HepG2 (cell line): ENCODE results near the gene MTX1. TPM values are rescaled to one million over a fixed set of nuclear protein-coding genes. Genes with fewer than 3 reads are reported as not detected.

Source experiments
- ATF4 ChIP-seq, 2 experiments: fragments of 450-650 bp in 1 of 2; sonication (generic) in 1 of 2; formaldehyde crosslinking; IDR thresholded peaks; 2 replicates each; pipeline versions ENCODE4 v1.5.0 to v1.8.0; 2020 to 2022; ENCODE audit warnings: mild to moderate bottlenecking in 1 of 2, missing genetic modification reagents in 1 of 2
- BRF2 ChIP-seq: sonication (generic); formaldehyde crosslinking; IDR thresholded peaks from 2 replicates; pipeline ENCODE4 v1.8.1; 2022; ENCODE audit warnings: mild to moderate bottlenecking, missing genetic modification reagents
- ELF1 ChIP-seq: sonication (generic); formaldehyde crosslinking; IDR thresholded peaks from 2 replicates; pipeline ENCODE4 v1.4.0; 2020; ENCODE audit warnings: missing genetic modification reagents
- GATAD1 ChIP-seq: IDR thresholded peaks from 2 replicates; pipeline ENCODE4 v1.6.1; 2016; ENCODE audit warnings: missing genetic modification reagents, missing compliant biosample characterization
- HOMEZ ChIP-seq: IDR thresholded peaks from 2 replicates; pipeline ENCODE4 v1.6.1; 2016; ENCODE audit warnings: low read depth
- IKZF5 ChIP-seq: IDR thresholded peaks from 2 replicates; pipeline ENCODE4 v1.6.1; 2018; ENCODE audit warnings: missing genetic modification reagents, mild to moderate bottlenecking, missing compliant biosample characterization
- NR2C2 ChIP-seq: sonication (generic); formaldehyde crosslinking; IDR thresholded peaks from 2 replicates; pipeline ENCODE4 v1.4.0; 2020; ENCODE audit warnings: missing genetic modification reagents, mild to moderate bottlenecking, moderate library complexity, borderline replicate concordance
- POLR2A ChIP-seq, 2 experiments: IDR thresholded peaks; 2 replicates each; pipeline ENCODE4 v1.6.1; 2011; ENCODE audit warnings: low read depth in 2 of 2, low read length in 2 of 2, mild to moderate bottlenecking in 1 of 2, moderate library complexity in 1 of 2; ENCODE audit not compliant: insufficient read depth in 1 of 2
- PRMT3 ChIP-seq: sonication (generic); formaldehyde crosslinking; IDR thresholded peaks from 2 replicates; pipeline ENCODE4 v1.8.1; 2022; ENCODE audit warnings: low read depth, mild to moderate bottlenecking, moderate library complexity, missing genetic modification reagents, borderline replicate concordance
- RBM22 ChIP-seq: fragments of 200-400 bp; formaldehyde crosslinking; optimal IDR thresholded peaks from 2 replicates; pipeline ENCODE3; 2017; ENCODE audit warnings: mild to moderate bottlenecking, low read length, moderate library complexity
- SALL1 ChIP-seq: sonication (generic); formaldehyde crosslinking; IDR thresholded peaks from 2 replicates; pipeline ENCODE4 v1.8.0; 2022; ENCODE audit warnings: mild to moderate bottlenecking, missing genetic modification reagents
- SNAPC5 ChIP-seq: sonication (generic); formaldehyde crosslinking; IDR thresholded peaks from 2 replicates; pipeline ENCODE4 v1.8.1; 2023; ENCODE audit warnings: mild to moderate bottlenecking, missing genetic modification reagents, borderline replicate concordance
- SP2 ChIP-seq: sonication (generic); formaldehyde crosslinking; IDR thresholded peaks from 2 replicates; pipeline ENCODE4 v1.5.1; 2020; ENCODE audit warnings: mild to moderate bottlenecking, missing genetic modification reagents
- SP4 ChIP-seq: sonication (generic); formaldehyde crosslinking; IDR thresholded peaks from 2 replicates; pipeline ENCODE4 v1.8.1; 2023; ENCODE audit warnings: mild to moderate bottlenecking, missing genetic modification reagents
- SPEN ChIP-seq: sonication (generic); formaldehyde crosslinking; IDR thresholded peaks from 2 replicates; pipeline ENCODE4 v1.5.1; 2020; ENCODE audit warnings: low read depth, mild to moderate bottlenecking, missing genetic modification reagents
- ZNF296 ChIP-seq: sonication (generic); formaldehyde crosslinking; conservative IDR thresholded peaks from 2 replicates; pipeline ENCODE4 v1.5.0; 2020; ENCODE audit warnings: mild to moderate bottlenecking, missing genetic modification reagents
- ZNF362 ChIP-seq: sonication (generic); formaldehyde crosslinking; IDR thresholded peaks from 2 replicates; pipeline ENCODE4 v1.4.0; 2020; ENCODE audit warnings: missing genetic modification reagents, mild to moderate bottlenecking, borderline replicate concordance
- ZNF557 ChIP-seq: sonication (generic); formaldehyde crosslinking; IDR thresholded peaks from 2 replicates; pipeline ENCODE4 v1.4.0; 2020; ENCODE audit warnings: missing genetic modification reagents
- ZNF720 ChIP-seq: sonication (generic); formaldehyde crosslinking; IDR thresholded peaks from 2 replicates; pipeline ENCODE4 v1.4.0; 2020; ENCODE audit warnings: missing genetic modification reagents
- ZNF746 ChIP-seq: sonication (generic); formaldehyde crosslinking; IDR thresholded peaks from 2 replicates; pipeline ENCODE4 v1.8.0; 2022; ENCODE audit warnings: mild to moderate bottlenecking, missing genetic modification reagents
- ZNF776 ChIP-seq: sonication (generic); formaldehyde crosslinking; IDR thresholded peaks from 2 replicates; pipeline ENCODE4 v1.4.0; 2020; ENCODE audit warnings: mild to moderate bottlenecking, missing genetic modification reagents
- polyA plus RNA-seq, 8 experiments: library from polyadenylated mRNA; depleted of rRNA in 3 of 8; stranded (reverse) in 7 of 8; unstranded in 1 of 8; fragments of >200 nt; fragmentation: Illumina TruSeq in 4 of 8; extraction: Trizol in 4 of 8; gene quantifications; 2 replicates each; pipeline versions ENCODE4 v1.2.1 to v1.2.3, GENCODE V29; 2011 to 2016; ENCODE audit warnings: low read depth in 4 of 8, missing spikeins in 1 of 8, mixed read lengths in 1 of 8; ENCODE audit not compliant: insufficient read depth in 1 of 8
- total RNA-seq, 5 experiments: library from RNA; depleted of rRNA; stranded (reverse); fragments of >200 nt; fragmentation: Illumina TruSeq; extraction: Trizol; gene quantifications; 2 replicates each; pipeline ENCODE4 v1.2.3, GENCODE V29; 2016; ENCODE audit warnings: low read depth in 1 of 5
- TF ChIP-seq, protein P1 (sequence below): sonication (generic); formaldehyde crosslinking; IDR thresholded peaks from 2 replicates; pipeline ENCODE4 v1.4.0; 2020; ENCODE audit warnings: mild to moderate bottlenecking, missing genetic modification reagents

MTX1 gene
- total and polyA plus RNA-seq, 2 of the 13 experiments (the other 11 are each of a cell fraction or from before 2014, with no cell fraction given), result 64.5 to 72.6 TPM

DNA sequence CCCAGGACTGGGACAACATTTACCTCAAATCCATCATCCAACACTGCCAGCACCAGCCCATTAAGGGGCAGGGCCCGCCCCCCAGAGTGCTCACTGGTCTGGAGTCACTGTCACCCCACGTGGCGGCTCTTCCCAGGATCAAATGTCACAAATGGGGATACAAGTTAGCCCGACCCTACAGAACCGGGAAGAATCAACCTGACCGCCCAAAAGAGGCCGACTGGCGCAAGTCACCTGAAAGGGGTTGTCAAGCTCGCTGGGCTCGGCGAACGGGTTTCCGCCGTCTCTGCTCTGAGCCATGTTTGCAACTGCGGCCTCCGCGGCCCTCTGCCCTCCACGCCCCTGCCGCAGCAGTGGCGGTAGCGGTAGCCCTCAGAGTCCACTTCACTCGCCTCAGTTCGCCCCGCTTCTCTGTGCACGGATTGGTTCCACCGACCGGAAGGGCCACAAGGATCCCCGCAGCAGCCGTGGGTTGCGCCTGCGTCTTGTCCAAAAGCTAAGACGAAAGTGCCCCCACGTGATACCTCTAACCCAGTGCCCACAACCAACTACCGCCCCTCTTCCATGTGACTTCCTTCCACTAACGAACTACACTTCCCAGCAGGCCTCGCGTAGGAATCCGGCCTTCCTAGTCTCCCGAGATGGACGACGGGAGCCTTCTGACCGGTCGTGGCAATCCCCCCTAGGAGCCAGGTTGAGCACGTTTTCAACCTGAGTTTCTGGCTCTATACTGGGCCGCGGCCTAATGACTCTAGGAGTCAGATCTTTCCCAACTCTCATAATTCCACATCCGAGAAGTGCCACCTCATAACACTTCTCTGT, 53.6 kb downstream of the MTX1 start, which contains the start of gene SCAMP3 (continued):
- TF ChIP-seq NR2C2 (peak; percentile 81), HOMEZ (CRISPR knock-in tag) (peak; percentile 59; the same call in 1 of the 2 replicates), SP2 (CRISPR knock-in tag) (peak; percentile 65), ATF4 (CRISPR knock-in tag; IDR thresholded peaks at IDR 0.05) (peak in 1 of 2 experiments; percentile 68; a peak in 2 of 4 replicates), ZNF296 (no peak), IKZF5 (CRISPR knock-in tag) (peak; percentile 92), ZNF776 (CRISPR knock-in tag) (peak; percentile 84), BRF2 (peak; percentile 72), POLR2A (IDR thresholded peaks at IDR 0.05; ENCODE audit: insufficient read depth in 1 of 2, low read depth in 2 of 2, low read length in 2 of 2) (peak; percentile 83 to 91), SP4 (CRISPR knock-in tag) (peak; percentile 71; the same call in 1 of the 2 replicates), SALL1 (CRISPR knock-in tag) (peak; percentile 89), PRMT3 (CRISPR knock-in tag) (peak; percentile 66; the same call in 1 of the 2 replicates), GATAD1 (CRISPR knock-in tag) (peak; percentile 88), ZNF746 (CRISPR knock-in tag) (peak; percentile 61; the same call in 1 of the 2 replicates), SPEN (CRISPR knock-in tag) (peak; percentile 87), ZNF720 (no peak), SNAPC5 (no peak), ZNF557 (CRISPR knock-in tag) (0 out of 2 replicates have a peak, but pooled peaks have one; percentile 13), ZNF362 (CRISPR knock-in tag) (peak; percentile 37; the same call in 1 of the 2 replicates), ELF1 (peak; percentile 95), RBM22 (peak; percentile 98)
- TF ChIP-seq, protein P1, sequence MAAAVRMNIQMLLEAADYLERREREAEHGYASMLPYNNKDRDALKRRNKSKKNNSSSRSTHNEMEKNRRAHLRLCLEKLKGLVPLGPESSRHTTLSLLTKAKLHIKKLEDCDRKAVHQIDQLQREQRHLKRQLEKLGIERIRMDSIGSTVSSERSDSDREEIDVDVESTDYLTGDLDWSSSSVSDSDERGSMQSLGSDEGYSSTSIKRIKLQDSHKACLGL (CRISPR knock-in tag), result peak; percentile 93
